ENCODE results near the gene LHFPL2. TPM values are rescaled to one million over a fixed set of nuclear protein-coding genes. Genes with fewer than 3 reads are reported as not detected.

LHFPL2 gene
- total and polyA plus RNA-seq, 2 experiments from 2014 or later: 10.6 to 50.8 TPM

DNA sequence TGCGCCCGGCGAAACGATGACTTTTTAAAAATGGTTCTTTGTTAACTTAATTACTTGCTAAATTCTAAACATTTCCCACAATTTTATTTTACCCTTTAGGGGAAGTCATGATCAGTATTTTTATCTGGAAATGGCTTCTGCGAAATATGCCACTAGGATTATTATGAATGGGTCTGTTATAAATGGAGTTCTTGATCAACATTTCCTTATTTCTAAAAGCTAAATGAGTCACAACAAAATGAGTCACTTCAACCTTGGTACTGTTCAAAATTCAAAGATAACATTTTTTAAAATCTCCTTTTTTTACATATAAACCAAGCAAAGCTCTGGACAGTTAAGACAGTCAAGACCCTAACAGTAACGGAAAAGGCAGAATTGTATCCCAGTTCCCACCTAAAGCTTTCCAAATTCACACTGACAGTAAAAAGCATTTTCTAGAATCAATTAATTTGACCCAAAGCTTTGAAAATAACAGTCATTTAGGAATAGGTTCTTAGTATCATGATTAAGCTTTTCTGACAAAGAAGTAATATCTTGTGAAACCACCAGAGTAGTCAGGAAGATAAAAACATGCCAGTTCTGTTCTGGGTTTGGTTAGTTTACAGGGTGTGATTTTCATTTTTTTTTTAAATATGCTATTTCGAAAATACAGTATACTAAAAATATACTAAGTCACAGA is 81.7 kb downstream of the LHFPL2 start:
- H2AFZ ChIP-seq: no peak overlapping the region
- H3K27ac ChIP-seq (ENCODE audit: low read depth): no peak overlapping the region
- H3K9me2 ChIP-seq (ENCODE audit: insufficient read depth): no peaks in the 10 kb centered on the region
- H3K79me2 ChIP-seq (replicated peaks; ENCODE audit: insufficient read depth): peaks cover 67% of the 10 kb centered on the region
- no peak overlapping the region for H3K4me2 ChIP-seq
- no peak overlapping the region for H3K27ac Mint-ChIP-seq
- H3K4me3 ChIP-seq: no peak overlapping the region
- ATAC-seq: no peak
- H3F3A ChIP-seq (replicated peaks; ENCODE audit: low read depth): no peaks in the 10 kb centered on the region
- no peak overlapping the region for H3K4me3 Mint-ChIP-seq
- H3K9me3 Mint-ChIP-seq: no peaks in the 10 kb centered on the region
- H3K27me3 ChIP-seq (ENCODE audit: insufficient read depth): no peaks in the 10 kb centered on the region
- peaks cover 26% of the 10 kb centered on the region for H3K4me1 ChIP-seq (ENCODE audit: insufficient read depth)
- DNase-seq (ENCODE audit: low spot score): no peak
- H3K27me3 Mint-ChIP-seq (ENCODE audit: insufficient read depth, low read depth, poor library complexity): peaks cover 7% of the 10 kb centered on the region
- no peaks in the 10 kb centered on the region for H3K36me3 ChIP-seq (ENCODE audit: insufficient read depth)
- H3K4me1 Mint-ChIP-seq: peaks cover 48% of the 10 kb centered on the region
- peaks cover 14% of the 10 kb centered on the region; the same call in 1 of the 3 replicates for H3K36me3 Mint-ChIP-seq (ENCODE audit: low read depth)
- H4K20me1 ChIP-seq (replicated peaks; ENCODE audit: insufficient read depth): peaks cover 7% of the 10 kb centered on the region; the same call in 1 of the 2 replicates
- TF ChIP-seq NANOG (IDR thresholded peaks at IDR 0.05; ENCODE audit: borderline replicate concordance): no peak
- TF ChIP-seq EZH2phosphoT487 (IDR thresholded peaks at IDR 0.05; ENCODE audit: unreplicated experiment): no peak
- TF ChIP-seq, protein P1, sequence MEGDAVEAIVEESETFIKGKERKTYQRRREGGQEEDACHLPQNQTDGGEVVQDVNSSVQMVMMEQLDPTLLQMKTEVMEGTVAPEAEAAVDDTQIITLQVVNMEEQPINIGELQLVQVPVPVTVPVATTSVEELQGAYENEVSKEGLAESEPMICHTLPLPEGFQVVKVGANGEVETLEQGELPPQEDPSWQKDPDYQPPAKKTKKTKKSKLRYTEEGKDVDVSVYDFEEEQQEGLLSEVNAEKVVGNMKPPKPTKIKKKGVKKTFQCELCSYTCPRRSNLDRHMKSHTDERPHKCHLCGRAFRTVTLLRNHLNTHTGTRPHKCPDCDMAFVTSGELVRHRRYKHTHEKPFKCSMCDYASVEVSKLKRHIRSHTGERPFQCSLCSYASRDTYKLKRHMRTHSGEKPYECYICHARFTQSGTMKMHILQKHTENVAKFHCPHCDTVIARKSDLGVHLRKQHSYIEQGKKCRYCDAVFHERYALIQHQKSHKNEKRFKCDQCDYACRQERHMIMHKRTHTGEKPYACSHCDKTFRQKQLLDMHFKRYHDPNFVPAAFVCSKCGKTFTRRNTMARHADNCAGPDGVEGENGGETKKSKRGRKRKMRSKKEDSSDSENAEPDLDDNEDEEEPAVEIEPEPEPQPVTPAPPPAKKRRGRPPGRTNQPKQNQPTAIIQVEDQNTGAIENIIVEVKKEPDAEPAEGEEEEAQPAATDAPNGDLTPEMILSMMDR (conservative IDR thresholded peaks at IDR 0.05; ENCODE audit: low read depth in 2 of 2): no peak
- TF ChIP-seq ZNF114 (CRISPR knock-in tag; IDR thresholded peaks at IDR 0.05): no peak
- TF ChIP-seq JUNB (IDR thresholded peaks at IDR 0.05; ENCODE audit: unreplicated experiment): no peak
- TF ChIP-seq STAT1 (IDR thresholded peaks at IDR 0.05; ENCODE audit: unreplicated experiment): no peak

DNA sequence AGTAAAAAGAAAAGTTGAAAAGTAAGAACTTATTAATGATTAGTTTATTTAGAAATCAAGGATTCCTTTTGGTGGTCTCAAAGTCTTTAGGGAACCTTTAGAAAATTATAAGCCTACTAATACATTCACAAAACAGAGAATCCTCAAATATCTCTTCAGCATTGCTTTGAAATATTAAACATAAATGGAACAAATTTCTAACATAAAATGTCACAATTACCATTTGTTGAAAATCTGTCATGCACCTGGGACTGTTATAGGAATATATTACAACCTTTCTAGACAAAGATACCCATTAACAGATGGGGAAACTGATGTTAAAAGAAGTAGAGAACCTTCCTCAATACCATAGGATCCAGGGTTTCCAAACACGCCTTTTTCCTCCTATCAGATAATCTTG is 83.2 kb downstream of the LHFPL2 start:
- H3K27me3 ChIP-seq (ENCODE audit: insufficient read depth): no peaks in the 10 kb centered on the region
- H3K9me3 Mint-ChIP-seq: no peaks in the 10 kb centered on the region
- no peak overlapping the region for H3K4me2 ChIP-seq
- no peaks in the 10 kb centered on the region for H3F3A ChIP-seq (replicated peaks; ENCODE audit: low read depth)
- H3K4me1 ChIP-seq (ENCODE audit: insufficient read depth): peaks cover 26% of the 10 kb centered on the region
- H3K27me3 Mint-ChIP-seq (ENCODE audit: insufficient read depth, low read depth, poor library complexity): peaks cover 2% of the 10 kb centered on the region
- no peak overlapping the region for H3K27ac Mint-ChIP-seq
- peaks cover 14% of the 10 kb centered on the region for H4K20me1 ChIP-seq (replicated peaks; ENCODE audit: insufficient read depth)
- TF ChIP-seq, protein P2, sequence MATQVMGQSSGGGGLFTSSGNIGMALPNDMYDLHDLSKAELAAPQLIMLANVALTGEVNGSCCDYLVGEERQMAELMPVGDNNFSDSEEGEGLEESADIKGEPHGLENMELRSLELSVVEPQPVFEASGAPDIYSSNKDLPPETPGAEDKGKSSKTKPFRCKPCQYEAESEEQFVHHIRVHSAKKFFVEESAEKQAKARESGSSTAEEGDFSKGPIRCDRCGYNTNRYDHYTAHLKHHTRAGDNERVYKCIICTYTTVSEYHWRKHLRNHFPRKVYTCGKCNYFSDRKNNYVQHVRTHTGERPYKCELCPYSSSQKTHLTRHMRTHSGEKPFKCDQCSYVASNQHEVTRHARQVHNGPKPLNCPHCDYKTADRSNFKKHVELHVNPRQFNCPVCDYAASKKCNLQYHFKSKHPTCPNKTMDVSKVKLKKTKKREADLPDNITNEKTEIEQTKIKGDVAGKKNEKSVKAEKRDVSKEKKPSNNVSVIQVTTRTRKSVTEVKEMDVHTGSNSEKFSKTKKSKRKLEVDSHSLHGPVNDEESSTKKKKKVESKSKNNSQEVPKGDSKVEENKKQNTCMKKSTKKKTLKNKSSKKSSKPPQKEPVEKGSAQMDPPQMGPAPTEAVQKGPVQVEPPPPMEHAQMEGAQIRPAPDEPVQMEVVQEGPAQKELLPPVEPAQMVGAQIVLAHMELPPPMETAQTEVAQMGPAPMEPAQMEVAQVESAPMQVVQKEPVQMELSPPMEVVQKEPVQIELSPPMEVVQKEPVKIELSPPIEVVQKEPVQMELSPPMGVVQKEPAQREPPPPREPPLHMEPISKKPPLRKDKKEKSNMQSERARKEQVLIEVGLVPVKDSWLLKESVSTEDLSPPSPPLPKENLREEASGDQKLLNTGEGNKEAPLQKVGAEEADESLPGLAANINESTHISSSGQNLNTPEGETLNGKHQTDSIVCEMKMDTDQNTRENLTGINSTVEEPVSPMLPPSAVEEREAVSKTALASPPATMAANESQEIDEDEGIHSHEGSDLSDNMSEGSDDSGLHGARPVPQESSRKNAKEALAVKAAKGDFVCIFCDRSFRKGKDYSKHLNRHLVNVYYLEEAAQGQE (IDR thresholded peaks at IDR 0.05; ENCODE audit: unreplicated experiment): no peak
- no peak for TF ChIP-seq POLR2AphosphoS5 (IDR thresholded peaks at IDR 0.05; ENCODE audit: low read depth)
- no peak overlapping the region for H3K4me3 ChIP-seq
- H3K36me3 Mint-ChIP-seq (ENCODE audit: low read depth): peaks cover 14% of the 10 kb centered on the region; the same call in 1 of the 3 replicates
- no peaks in the 10 kb centered on the region for H3K9me2 ChIP-seq (ENCODE audit: insufficient read depth)
- H3K79me2 ChIP-seq (replicated peaks; ENCODE audit: insufficient read depth): peaks cover 53% of the 10 kb centered on the region
- no peak overlapping the region for H2AFZ ChIP-seq
- H3K4me3 Mint-ChIP-seq: no peak overlapping the region
- H3K4me1 Mint-ChIP-seq: peaks cover 35% of the 10 kb centered on the region
- DNase-seq (ENCODE audit: low spot score): no peak
- ATAC-seq: no peak
- no peaks in the 10 kb centered on the region for H3K36me3 ChIP-seq (ENCODE audit: insufficient read depth)
- no peak overlapping the region for H3K27ac ChIP-seq (ENCODE audit: low read depth)
